Heart right ventricle (tissue), 16 donors: ENCODE data around the gene ALAD. TPM values are rescaled to one million over a fixed set of nuclear protein-coding genes. Genes with fewer than 3 reads are reported as not detected.
A peak's percentile ranks its signal among the peaks of the same experiment; 100 is the strongest.
"Not testable (repeated sequence)": the region's sequence is repeated elsewhere in the genome, so short reads cannot be mapped to it uniquely, and the experiment has no call there.

Experiments
- ATAC-seq, 8 donors: fragments of 200-7000 bp; cut with Tn5 transposase; one replicate each; pipeline ENCODE4 v1.9.1; 2020; ENCODE audit warnings: mild to moderate bottlenecking in 8 of 8, moderate library complexity in 8 of 8, moderate number of reproducible peaks in 1 of 8
- DNase-seq, 2 donors: peaks; one replicate each; pipeline ENCODE4 v3.0.0-alpha.2; 2020
- H3K27ac ChIP-seq, 10 donors: fragments of 200-600 bp; sonication (generic) in 2 of 10; one replicate each; pipeline versions ENCODE4 v1.5.0 to v1.8.0; 2020 to 2022; ENCODE audit warnings: mild to moderate bottlenecking in 3 of 10
- H3K27me3 ChIP-seq, 7 donors: fragments of 200-600 bp; one replicate each; pipeline ENCODE4 v1.8.0; 2021 to 2022; ENCODE audit warnings: mild to moderate bottlenecking in 2 of 7
- H3K36me3 ChIP-seq, 9 donors: fragments of 200-600 bp; sonication (generic) in 1 of 9; one replicate each; pipeline versions ENCODE4 v1.5.0 to v1.8.0; 2020 to 2022; ENCODE audit warnings: mild to moderate bottlenecking in 2 of 9
- H3K4me1 ChIP-seq, 9 donors: fragments of 200-600 bp; sonication (generic) in 1 of 9; one replicate each; pipeline versions ENCODE4 v1.5.0 to v1.8.0; 2020 to 2022; ENCODE audit warnings: mild to moderate bottlenecking in 4 of 9
- H3K4me3 ChIP-seq, 10 donors: fragments of 200-600 bp; sonication (generic) in 2 of 10; one replicate each; pipeline versions ENCODE4 v1.5.0 to v1.8.0; 2020 to 2022; ENCODE audit warnings: mild to moderate bottlenecking in 7 of 10, moderate library complexity in 2 of 10
- H3K9me3 ChIP-seq, 11 donors: fragments of 200-600 bp in 10 of 11; sonication (generic) in 2 of 11; one replicate each; pipeline versions ENCODE4 v1.5.0 to v1.8.0; 2013 to 2022; ENCODE audit warnings: mild to moderate bottlenecking in 2 of 11, control low read depth in 1 of 11, moderate library complexity in 1 of 11
- WGBS, 2 donors: extraction: QIAGEN DNeasy Blood & Tissue Kit; methylation state at CpG; one replicate each; pipeline ENCODE4 v1.1.7; 2013; ENCODE audit warnings: inconsistent platforms in 1 of 2; 5-methylcytosine and 5-hydroxymethylcytosine counted together
- intact Hi-C, 10 donors: fragments of 100-400 bp; cut with DNase I; formaldehyde crosslinking; loops; one replicate each; pipeline versions ENCODE4 v1.11.1 to v1.14.2; 2022
- polyA plus RNA-seq, 2 donors: library from polyadenylated mRNA; stranded (reverse); fragments of 200-250 nt; gene quantifications; one replicate each; pipeline ENCODE4 v1.2.3, GENCODE V29; 2013
- total RNA-seq, 10 donors: library from RNA; stranded (reverse); fragmentation: NEBNext Ultra II Directional in 3 of 10; extraction: Animal tissue kit (Norgen Biotek cat#: 25700) in 3 of 10; gene quantifications; one replicate each; pipeline versions ENCODE4 v1.2.1 to v1.2.4, GENCODE V29; 2021 to 2023
- TF ChIP-seq, protein P1 (sequence below), 9 donors: fragments of 200-600 bp; sonication (generic) in 2 of 9; IDR thresholded peaks; one replicate each; pipeline versions ENCODE4 v1.5.0 to v1.8.0; 2021 to 2022; ENCODE audit warnings: antibody characterized with exemption in 9 of 9, mild to moderate bottlenecking in 5 of 9, moderate library complexity in 1 of 9
- donor health status: Arrhythmogenic right ventricular cardiomyopathy.
- donor health status: ischemic (EF 13 %, LVEDD 7.1; RV severe dilation, severe dysfunction).
- donor health status: healthy with polysubstance abuse.
- donor health status: DM: no; HTN: yes; CAD: no.
- donor health status: DM: no; HTN: no; CAD: no.
- donor health status: ischemic (EF 25% LVEDD 6.9; RV normal size, moderate dysfunction).
- donor health status: ischemic (EF 25% LVEDD 5.7; RV mildly dilated, moderate dysfunction).
- donor health status: healthy.
- donor health status: DM: yes; HTN: yes; CAD: no.
- donor health status: Ischemic cardiomyopathy.
- donor health status: ischemic (EF 35%, LVEDD 5.7; RV mildly dilated, moderate dysfunction).
- donor health status: nonischemic (EF 11% LVEDD 7.7; RV severe dilation, severe dysfunction).
- donor health status: DM: yes; HTN: yes; CAD: no.
- donor health status: PGD.
- donor health status: ischemic (EF 29% LVEDD 5.4; RV normal size, mild dysfunction).
- donor health status: nonischemic (EF 23%, LVEDD 6.1; RV moderate dilation, normal function).

ALAD gene
- total and polyA plus RNA-seq, 12 donors: 48.4 to 239 (median 93.2) TPM

- H3K9me3 ChIP-seq: no peaks in the 10 kb centered on the region
- H3K36me3 ChIP-seq: peaks cover 0 to 5% (median 0%) of the 10 kb centered on the region in 9 donors
- intact Hi-C loops: no loop called here
- H3K27ac ChIP-seq: no peak overlapping the region
- TF ChIP-seq, protein P1, sequence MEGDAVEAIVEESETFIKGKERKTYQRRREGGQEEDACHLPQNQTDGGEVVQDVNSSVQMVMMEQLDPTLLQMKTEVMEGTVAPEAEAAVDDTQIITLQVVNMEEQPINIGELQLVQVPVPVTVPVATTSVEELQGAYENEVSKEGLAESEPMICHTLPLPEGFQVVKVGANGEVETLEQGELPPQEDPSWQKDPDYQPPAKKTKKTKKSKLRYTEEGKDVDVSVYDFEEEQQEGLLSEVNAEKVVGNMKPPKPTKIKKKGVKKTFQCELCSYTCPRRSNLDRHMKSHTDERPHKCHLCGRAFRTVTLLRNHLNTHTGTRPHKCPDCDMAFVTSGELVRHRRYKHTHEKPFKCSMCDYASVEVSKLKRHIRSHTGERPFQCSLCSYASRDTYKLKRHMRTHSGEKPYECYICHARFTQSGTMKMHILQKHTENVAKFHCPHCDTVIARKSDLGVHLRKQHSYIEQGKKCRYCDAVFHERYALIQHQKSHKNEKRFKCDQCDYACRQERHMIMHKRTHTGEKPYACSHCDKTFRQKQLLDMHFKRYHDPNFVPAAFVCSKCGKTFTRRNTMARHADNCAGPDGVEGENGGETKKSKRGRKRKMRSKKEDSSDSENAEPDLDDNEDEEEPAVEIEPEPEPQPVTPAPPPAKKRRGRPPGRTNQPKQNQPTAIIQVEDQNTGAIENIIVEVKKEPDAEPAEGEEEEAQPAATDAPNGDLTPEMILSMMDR (IDR thresholded peaks at IDR 0.05): no peak
- H3K4me3 ChIP-seq: no peak overlapping the region
- 50 to 67% methylated on average over 1 of the region's 1 CpG for WGBS, 2 donors
- no peak for DNase-seq
- ATAC-seq: no peak
- peaks cover 0 to 7% (median 4%) of the 10 kb centered on the region in 9 donors for H3K4me1 ChIP-seq
- no peaks in the 10 kb centered on the region for H3K27me3 ChIP-seq
Observed at GRCh38 chr9:113380869-113381378, 20.2 kb downstream of the ALAD start.

- ATAC-seq, H3K27ac ChIP-seq, DNase-seq, H3K36me3 ChIP-seq, H3K4me3 ChIP-seq, H3K27me3 ChIP-seq, H3K9me3 ChIP-seq: not testable (repeated sequence)
- WGBS, 2 donors: 82 to 93% methylated on average over 2 of the region's 2 CpGs
- peaks cover 0 to 17% (median 11%) of the 10 kb centered on the region in 9 donors for H3K4me1 ChIP-seq
- intact Hi-C loops: loop anchor here in 1 of 10 donors (5.0 kb wide), 1 partner anchor 38 kb away; the partner anchor contains the start of gene WDR31
Observed at GRCh38 chr9:113379829-113380210, 21.3 kb downstream of the ALAD start.

- H3K36me3 ChIP-seq: peaks cover 0 to 11% (median 5%) of the 10 kb centered on the region in 9 donors
- H3K4me1 ChIP-seq: peaks cover 0 to 17% (median 11%) of the 10 kb centered on the region in 9 donors
- WGBS, 2 donors: 55 to 58% methylated on average over 24 of the region's 24 CpGs
- not testable (repeated sequence) for H3K9me3 ChIP-seq, H3K27me3 ChIP-seq, H3K4me3 ChIP-seq, H3K27ac ChIP-seq, DNase-seq, ATAC-seq
- intact Hi-C loops: loop anchor here in 1 of 10 donors (5.0 kb wide), 1 partner anchor 37 kb away; the partner anchor contains the start of gene WDR31
Observed at GRCh38 chr9:113379094-113379828, 21.8 kb downstream of the ALAD start.

- peak within 1 kb of the TSS; percentile 26 to 98 (median 82) for H3K4me3 ChIP-seq
- WGBS, 2 donors: 2 to 3% methylated on average over 64 to 73 of the region's 74 CpGs
- ATAC-seq (peak; percentile 90 to 96 (median 94)), DNase-seq (peak; percentile 66 to 85)
- TF ChIP-seq, protein P1 (IDR thresholded peaks at IDR 0.05): no peak
- H3K27me3 ChIP-seq: no peaks in the 10 kb centered on the region
- intact Hi-C loops: loop anchor here in 1 of 10 donors (5.0 kb wide), 1 partner anchor 35 kb away; the partner anchor contains the start of gene WDR31
- H3K9me3 ChIP-seq: no peaks in the 10 kb centered on the region
- H3K4me1 ChIP-seq: peaks cover 0 to 17% (median 11%) of the 10 kb centered on the region in 9 donors
- peaks cover 0 to 27% (median 16%) of the 10 kb centered on the region in 9 donors for H3K36me3 ChIP-seq
- H3K27ac ChIP-seq: peak within 1 kb of the TSS in 9 of 10 donors; percentile 59 to 84 (median 78)
Observed at GRCh38 chr9:113376634-113377567, 24.2 kb downstream of the ALAD start, which contains the start of gene HDHD3. Gene HDHD3 (minus strand): TSS chr9:113376986. CDS start chr9:113374354, 2,632 bp downstream.
